Tibial nerve (tissue), 4 donors: Measurements from ENCODE around the gene POLG. TPM values are rescaled to one million over a fixed set of nuclear protein-coding genes. Genes with fewer than 3 reads are reported as not detected.
A peak's percentile ranks its signal among the peaks of the same experiment; 100 is the strongest.

Experiments used
- DNase-seq, 2 donors: peaks; one replicate each; pipeline ENCODE4 v3.0.0-alpha.2; 2019; ENCODE audit warnings: low spot score in 2 of 2
- H3K27ac ChIP-seq, 4 donors: fragments of 200-600 bp; sonication (generic) in 3 of 4; one replicate each; pipeline ENCODE4 v1.5.1; 2017 to 2019; ENCODE audit warnings: mild to moderate bottlenecking in 1 of 4
- H3K27me3 ChIP-seq, 2 donors: fragments of 200-600 bp; sonication (generic) in 1 of 2; one replicate each; pipeline versions ENCODE4 v1.5.1 to v1.6.0; 2017 to 2019
- H3K36me3 ChIP-seq, 3 donors: fragments of 200-600 bp; sonication (generic); one replicate each; pipeline ENCODE4 v1.5.1; 2018 to 2019
- H3K4me1 ChIP-seq, 4 donors: fragments of 200-600 bp; sonication (generic) in 3 of 4; one replicate each; pipeline ENCODE4 v1.5.1; 2017 to 2019
- H3K4me3 ChIP-seq, 4 donors: fragments of 200-600 bp; sonication (generic) in 3 of 4; one replicate each; pipeline ENCODE4 v1.5.1; 2017 to 2019; ENCODE audit warnings: mild to moderate bottlenecking in 1 of 4, moderate library complexity in 1 of 4
- H3K9me3 ChIP-seq, 4 donors: fragments of 200-600 bp; sonication (generic) in 3 of 4; one replicate each; pipeline ENCODE4 v1.5.1; 2017 to 2019
- EP300 ChIP-seq, 2 donors: sonication (generic); formaldehyde crosslinking; IDR thresholded peaks; one replicate each; pipeline ENCODE4 v1.6.1; 2017; ENCODE audit warnings: antibody characterized with exemption in 2 of 2, mild to moderate bottlenecking in 1 of 2
- POLR2A ChIP-seq, 2 donors: fragments of 450-650 bp; IDR thresholded peaks; one replicate each; pipeline ENCODE4 v1.6.1; 2017; ENCODE audit warnings: antibody characterized with exemption in 2 of 2, mild to moderate bottlenecking in 2 of 2, moderate library complexity in 2 of 2
- WGBS, 2 donors: methylation state at CpG; one replicate each; pipeline ENCODE4 v1.1.5; 2018; 5-methylcytosine and 5-hydroxymethylcytosine counted together
- total RNA-seq, 4 donors: library from RNA; depleted of rRNA; stranded (reverse); fragments of >200 nt; gene quantifications; one replicate each; pipeline ENCODE4 v1.1.0, GENCODE V29; 2016
- TF ChIP-seq, protein P1 (sequence below), 5 experiments: fragments of 200-600 bp in 3 of 5; fragments of 450-650 bp in 2 of 5; sonication (generic) in 3 of 5; IDR thresholded peaks; one replicate each; pipeline ENCODE4 v1.5.1; 2016 to 2019; ENCODE audit warnings: antibody characterized with exemption in 5 of 5, mild to moderate bottlenecking in 3 of 5, moderate library complexity in 2 of 5

The POLG gene
- total RNA-seq, 4 donors from 2014 or later, result 76.9 to 113 (median 103) TPM

DNA sequence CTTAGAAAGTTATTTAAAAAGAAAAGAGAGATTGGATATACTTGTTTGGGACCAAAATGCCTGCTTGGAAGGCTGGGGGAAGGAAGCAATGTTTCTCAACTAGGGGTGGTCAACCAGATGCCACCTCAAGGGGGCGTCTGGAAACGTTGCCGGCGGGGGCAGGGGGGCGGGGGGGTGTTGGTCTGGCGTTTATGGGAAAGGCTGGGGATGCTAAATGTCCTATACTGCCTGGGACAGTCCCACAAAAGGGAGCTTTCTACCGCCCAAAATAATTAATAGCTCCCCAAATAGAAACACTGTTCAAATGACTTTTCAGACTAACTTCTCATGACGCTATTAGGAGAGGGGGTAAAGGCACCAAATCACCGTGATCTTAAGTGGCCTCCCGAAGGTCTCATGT lies 2.2 kb downstream of the POLG start:
- DNase-seq, result no peak
- no peak for TF ChIP-seq EP300 (IDR thresholded peaks at IDR 0.05)
- TF ChIP-seq, protein P1, sequence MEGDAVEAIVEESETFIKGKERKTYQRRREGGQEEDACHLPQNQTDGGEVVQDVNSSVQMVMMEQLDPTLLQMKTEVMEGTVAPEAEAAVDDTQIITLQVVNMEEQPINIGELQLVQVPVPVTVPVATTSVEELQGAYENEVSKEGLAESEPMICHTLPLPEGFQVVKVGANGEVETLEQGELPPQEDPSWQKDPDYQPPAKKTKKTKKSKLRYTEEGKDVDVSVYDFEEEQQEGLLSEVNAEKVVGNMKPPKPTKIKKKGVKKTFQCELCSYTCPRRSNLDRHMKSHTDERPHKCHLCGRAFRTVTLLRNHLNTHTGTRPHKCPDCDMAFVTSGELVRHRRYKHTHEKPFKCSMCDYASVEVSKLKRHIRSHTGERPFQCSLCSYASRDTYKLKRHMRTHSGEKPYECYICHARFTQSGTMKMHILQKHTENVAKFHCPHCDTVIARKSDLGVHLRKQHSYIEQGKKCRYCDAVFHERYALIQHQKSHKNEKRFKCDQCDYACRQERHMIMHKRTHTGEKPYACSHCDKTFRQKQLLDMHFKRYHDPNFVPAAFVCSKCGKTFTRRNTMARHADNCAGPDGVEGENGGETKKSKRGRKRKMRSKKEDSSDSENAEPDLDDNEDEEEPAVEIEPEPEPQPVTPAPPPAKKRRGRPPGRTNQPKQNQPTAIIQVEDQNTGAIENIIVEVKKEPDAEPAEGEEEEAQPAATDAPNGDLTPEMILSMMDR (IDR thresholded peaks at IDR 0.05), result peak in 3 of 5 experiments; percentile 12 to 27 (median 17)
- H3K4me1 ChIP-seq, result peaks cover 4 to 68% (median 39%) of the 10 kb centered on the region in 4 donors
- WGBS, 2 donors, result 19 to 22% methylated on average over 10 of the region's 10 CpGs
- H3K27me3 ChIP-seq, result no peaks in the 10 kb centered on the region
- no peaks in the 10 kb centered on the region for H3K9me3 ChIP-seq
- peaks cover 0 to 58% (median 29%) of the 10 kb centered on the region in 3 donors for H3K36me3 ChIP-seq
- H3K27ac ChIP-seq, result no peak overlapping the region
- H3K4me3 ChIP-seq, result peak overlapping the region in 1 of 4 donors; percentile 74

DNA sequence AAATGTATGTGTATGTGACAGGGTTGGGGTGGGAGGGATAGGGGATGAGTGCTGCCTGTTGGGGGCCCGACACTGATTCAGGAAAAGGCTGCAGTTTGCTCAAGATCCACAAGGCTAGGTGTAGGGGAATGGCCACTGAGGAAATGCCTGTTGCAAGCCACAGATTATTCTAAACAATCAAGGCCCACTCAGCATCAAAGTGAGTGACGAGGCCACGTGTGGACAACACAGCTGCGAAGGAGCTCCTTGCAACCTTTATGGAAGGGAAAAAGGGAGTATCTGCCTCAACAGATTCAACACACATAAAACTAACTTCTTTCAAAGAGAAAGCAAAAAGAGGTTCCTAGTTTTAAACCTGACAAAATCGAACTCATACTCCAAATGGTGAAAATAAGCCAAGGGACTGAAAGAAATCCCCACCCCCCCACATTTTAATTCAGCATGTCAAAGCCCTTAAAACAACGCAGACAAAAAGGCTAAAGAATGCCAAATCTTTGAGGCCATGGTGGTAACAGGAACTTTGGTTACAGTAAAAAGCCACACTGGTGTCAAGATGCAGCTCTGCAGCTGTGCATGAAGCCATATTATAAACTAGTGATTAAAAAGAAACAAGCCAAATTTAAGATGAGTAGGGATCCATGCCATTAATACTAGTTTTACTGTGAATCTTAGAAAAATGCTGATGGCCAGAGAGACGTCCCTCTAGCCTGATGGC lies 3.6 kb downstream of the POLG start:
- no peak for DNase-seq
- H3K9me3 ChIP-seq, result no peaks in the 10 kb centered on the region
- peaks cover 4 to 65% (median 39%) of the 10 kb centered on the region in 4 donors for H3K4me1 ChIP-seq
- no peak overlapping the region for H3K27ac ChIP-seq
- WGBS, 2 donors, result 69 to 70% methylated on average over 7 of the region's 7 CpGs
- H3K27me3 ChIP-seq, result no peaks in the 10 kb centered on the region
- TF ChIP-seq EP300 (IDR thresholded peaks at IDR 0.05) (no peak), POLR2A (IDR thresholded peaks at IDR 0.05) (no peak)
- TF ChIP-seq, protein P1 (IDR thresholded peaks at IDR 0.05), result no peak
- no peak overlapping the region for H3K4me3 ChIP-seq
- peaks cover 0 to 72% (median 42%) of the 10 kb centered on the region in 3 donors for H3K36me3 ChIP-seq

DNA sequence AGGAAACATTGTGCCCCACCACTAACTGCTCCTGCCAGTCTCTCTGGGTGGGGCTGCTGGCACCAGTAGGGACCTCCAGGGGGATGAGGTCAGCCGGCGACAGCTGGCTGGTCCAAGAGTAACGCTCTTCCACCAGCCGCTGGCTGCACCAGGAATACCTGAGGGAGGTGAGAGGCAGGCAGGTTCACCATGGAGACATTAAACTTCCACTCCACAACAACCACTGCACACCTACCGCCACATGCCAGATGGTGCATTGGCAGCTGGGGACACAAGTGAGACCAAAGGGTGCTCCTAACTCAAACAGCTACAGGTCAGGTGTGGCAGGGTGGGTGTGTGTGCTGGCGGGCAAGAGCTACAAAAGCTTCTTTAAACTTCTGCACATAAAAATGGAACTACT lies 4.5 kb downstream of the POLG start:
- WGBS, 2 donors, result 84 to 88% methylated on average over 5 to 6 of the region's 6 CpGs
- no peak for TF ChIP-seq POLR2A (IDR thresholded peaks at IDR 0.05)
- TF ChIP-seq EP300 (IDR thresholded peaks at IDR 0.05), result no peak
- TF ChIP-seq, protein P1 (IDR thresholded peaks at IDR 0.05), result no peak
- no peak for DNase-seq
- no peaks in the 10 kb centered on the region for H3K9me3 ChIP-seq
- no peaks in the 10 kb centered on the region for H3K27me3 ChIP-seq
- H3K27ac ChIP-seq, result no peak overlapping the region
- peaks cover 0 to 81% (median 50%) of the 10 kb centered on the region in 3 donors for H3K36me3 ChIP-seq
- H3K4me1 ChIP-seq, result peaks cover 4 to 56% (median 37%) of the 10 kb centered on the region in 4 donors
- no peak overlapping the region for H3K4me3 ChIP-seq

DNA sequence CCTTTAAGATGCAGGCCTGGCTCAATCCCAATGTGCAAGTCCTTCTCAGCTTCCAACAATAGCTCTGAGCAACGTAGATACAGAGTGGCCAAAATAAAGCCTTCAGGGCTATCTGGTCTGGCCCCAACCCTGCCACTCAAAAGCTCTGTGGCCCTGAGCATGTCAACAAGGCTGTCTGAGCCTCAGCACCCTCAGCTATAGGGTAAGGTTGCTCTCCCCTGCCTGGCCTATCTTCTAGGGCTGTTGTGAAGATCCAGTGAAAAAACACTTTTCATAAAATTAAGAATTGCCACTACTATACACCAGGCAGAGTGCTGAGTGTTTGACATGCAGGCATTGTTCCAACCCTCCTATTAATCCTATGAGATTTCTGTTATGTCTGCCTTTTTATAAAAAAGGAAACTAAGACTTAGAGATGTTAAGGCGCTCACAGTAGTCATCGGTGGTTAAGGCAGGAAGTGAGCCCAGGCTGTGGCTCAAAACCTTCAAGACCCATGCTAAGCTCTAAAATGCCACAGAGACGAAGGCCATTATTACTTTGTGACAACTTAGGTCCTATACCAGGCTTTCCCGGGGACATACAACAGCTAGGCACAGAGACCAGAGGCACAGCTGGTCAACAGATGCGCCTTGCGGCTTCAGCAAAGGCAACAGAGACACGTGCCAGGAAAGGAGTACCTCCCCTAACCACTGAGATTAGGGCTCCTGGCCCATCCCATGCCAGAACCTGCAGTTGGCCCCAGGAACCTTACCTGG lies 5.1 kb downstream of the POLG start:
- WGBS, 2 donors, result 76 to 85% methylated on average over 8 of the region's 8 CpGs
- Histone ChIP-seq H3K4me1 (peaks cover 4 to 55% (median 37%) of the 10 kb centered on the region in 4 donors), H3K36me3 (peaks cover 2 to 87% (median 54%) of the 10 kb centered on the region in 3 donors), H3K27me3 (no peaks in the 10 kb centered on the region), H3K4me3 (no peak overlapping the region), H3K27ac (no peak overlapping the region), H3K9me3 (no peaks in the 10 kb centered on the region)
- TF ChIP-seq, protein P1 (IDR thresholded peaks at IDR 0.05), result no peak
- TF ChIP-seq EP300 (IDR thresholded peaks at IDR 0.05) (no peak), POLR2A (IDR thresholded peaks at IDR 0.05) (no peak)
- no peak for DNase-seq
